ENCODE measurements around the gene GTF2H4. TPM values are rescaled to one million over a fixed set of nuclear protein-coding genes. Genes with fewer than 3 reads are reported as not detected.
"Not testable (repeated sequence)": the region's sequence is repeated elsewhere in the genome, so short reads cannot be mapped to it uniquely, and the experiment has no call there.

The GTF2H4 gene
- 72.6 and 78.5 TPM in 2 replicates for total RNA-seq
- long read RNA-seq, transcript GTF2H4-201 (14 exons, 1,735 nt), result major isoform, 10 of 13 reads
- long read RNA-seq, partial matches to known transcripts, result 0 of 13 reads
- long read RNA-seq, other reads (novel, unspliced or antisense), result 3 of 13 reads

DNA sequence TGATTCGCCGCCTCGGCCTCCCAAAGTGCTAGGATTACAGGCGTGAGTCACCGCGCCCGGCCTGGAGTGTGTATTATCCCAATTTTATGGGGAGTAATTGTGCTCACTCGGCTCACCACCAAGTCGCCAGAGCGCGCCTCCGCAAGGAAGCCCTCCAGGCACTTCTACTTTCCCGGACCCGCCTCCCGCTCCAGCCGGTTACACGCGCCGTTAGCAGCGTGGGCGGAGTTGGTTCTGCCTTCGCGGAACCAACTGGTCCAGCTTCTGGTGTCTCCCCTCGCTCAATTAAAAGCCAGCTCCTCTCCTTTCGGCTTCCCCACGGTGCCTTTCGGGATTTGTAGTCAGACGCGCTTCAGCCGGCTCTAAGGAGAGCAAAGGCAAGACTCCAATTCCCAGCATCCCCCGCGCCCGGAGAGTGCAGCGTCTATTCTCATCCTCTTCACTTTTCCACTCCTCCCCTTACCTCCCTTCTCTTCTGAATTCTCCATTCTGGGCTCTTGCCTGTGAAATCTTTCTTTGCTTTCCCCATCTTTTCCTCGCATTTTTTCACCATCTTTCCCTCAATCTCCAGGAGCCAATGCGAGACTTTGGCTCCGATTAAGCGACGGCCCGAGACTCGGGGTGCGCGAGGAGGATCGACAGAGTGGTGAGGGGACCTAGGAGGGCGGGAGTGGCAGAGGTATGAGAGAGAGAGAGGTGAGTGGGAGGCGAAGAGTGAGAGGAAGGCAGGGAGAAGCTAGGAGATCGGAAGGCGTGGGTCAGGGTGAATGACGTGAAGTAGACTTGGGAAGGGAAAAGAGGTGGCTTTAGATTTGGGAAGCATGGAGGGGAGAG, at the start of gene GTF2H4:
Gene GTF2H4, plus strand, starts transcription at position 450 of the 834 bp plus-strand sequence.
- TF ChIP-seq, protein P1, sequence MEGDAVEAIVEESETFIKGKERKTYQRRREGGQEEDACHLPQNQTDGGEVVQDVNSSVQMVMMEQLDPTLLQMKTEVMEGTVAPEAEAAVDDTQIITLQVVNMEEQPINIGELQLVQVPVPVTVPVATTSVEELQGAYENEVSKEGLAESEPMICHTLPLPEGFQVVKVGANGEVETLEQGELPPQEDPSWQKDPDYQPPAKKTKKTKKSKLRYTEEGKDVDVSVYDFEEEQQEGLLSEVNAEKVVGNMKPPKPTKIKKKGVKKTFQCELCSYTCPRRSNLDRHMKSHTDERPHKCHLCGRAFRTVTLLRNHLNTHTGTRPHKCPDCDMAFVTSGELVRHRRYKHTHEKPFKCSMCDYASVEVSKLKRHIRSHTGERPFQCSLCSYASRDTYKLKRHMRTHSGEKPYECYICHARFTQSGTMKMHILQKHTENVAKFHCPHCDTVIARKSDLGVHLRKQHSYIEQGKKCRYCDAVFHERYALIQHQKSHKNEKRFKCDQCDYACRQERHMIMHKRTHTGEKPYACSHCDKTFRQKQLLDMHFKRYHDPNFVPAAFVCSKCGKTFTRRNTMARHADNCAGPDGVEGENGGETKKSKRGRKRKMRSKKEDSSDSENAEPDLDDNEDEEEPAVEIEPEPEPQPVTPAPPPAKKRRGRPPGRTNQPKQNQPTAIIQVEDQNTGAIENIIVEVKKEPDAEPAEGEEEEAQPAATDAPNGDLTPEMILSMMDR (conservative IDR thresholded peaks at IDR 0.05), result no peak
- Mint-ChIP-seq H3K27me3 (ENCODE audit: low read depth) (no peaks in the 10 kb centered on the region), H3K4me3 (peak within 1 kb of the TSS; percentile 100), H3K4me1 (peaks cover 21% of the 10 kb centered on the region), H3K36me3 (ENCODE audit: low read depth) (peaks cover 5% of the 10 kb centered on the region), H3K27ac (ENCODE audit: unreplicated experiment) (peak within 1 kb of the TSS; percentile 96), H3K9me3 (no peaks in the 10 kb centered on the region)
- DNase-seq (ENCODE audit: low read depth, low spot score), result peak; percentile 87

DNA sequence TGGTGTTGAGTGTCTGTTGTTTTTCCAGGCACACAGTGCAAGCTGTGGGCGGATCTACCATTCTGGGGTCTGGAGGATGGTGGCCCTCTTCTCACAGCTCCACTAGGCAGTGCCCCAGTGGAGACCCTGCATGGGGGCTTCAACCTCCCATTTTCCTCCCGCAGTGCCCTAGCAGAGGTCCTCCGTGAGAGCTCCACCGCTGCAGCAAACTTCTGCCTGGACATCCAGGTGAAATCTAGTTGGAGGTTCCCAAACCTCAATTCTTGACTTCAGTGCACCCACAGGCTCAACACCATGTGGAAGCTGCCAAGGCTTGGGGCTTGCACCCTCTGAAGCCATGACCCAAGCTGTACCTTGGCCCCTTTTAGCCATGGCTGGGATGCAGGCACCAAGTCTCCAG, 48.3 kb upstream of the GTF2H4 start:
- not testable (repeated sequence) for H3K9me3 Mint-ChIP-seq; H3K36me3 Mint-ChIP-seq (ENCODE audit: low read depth); H3K27me3 Mint-ChIP-seq (ENCODE audit: low read depth); H3K27ac Mint-ChIP-seq (ENCODE audit: unreplicated experiment); H3K4me3 Mint-ChIP-seq; DNase-seq (ENCODE audit: low read depth, low spot score)
- H3K4me1 Mint-ChIP-seq, result peaks cover 21% of the 10 kb centered on the region

DNA sequence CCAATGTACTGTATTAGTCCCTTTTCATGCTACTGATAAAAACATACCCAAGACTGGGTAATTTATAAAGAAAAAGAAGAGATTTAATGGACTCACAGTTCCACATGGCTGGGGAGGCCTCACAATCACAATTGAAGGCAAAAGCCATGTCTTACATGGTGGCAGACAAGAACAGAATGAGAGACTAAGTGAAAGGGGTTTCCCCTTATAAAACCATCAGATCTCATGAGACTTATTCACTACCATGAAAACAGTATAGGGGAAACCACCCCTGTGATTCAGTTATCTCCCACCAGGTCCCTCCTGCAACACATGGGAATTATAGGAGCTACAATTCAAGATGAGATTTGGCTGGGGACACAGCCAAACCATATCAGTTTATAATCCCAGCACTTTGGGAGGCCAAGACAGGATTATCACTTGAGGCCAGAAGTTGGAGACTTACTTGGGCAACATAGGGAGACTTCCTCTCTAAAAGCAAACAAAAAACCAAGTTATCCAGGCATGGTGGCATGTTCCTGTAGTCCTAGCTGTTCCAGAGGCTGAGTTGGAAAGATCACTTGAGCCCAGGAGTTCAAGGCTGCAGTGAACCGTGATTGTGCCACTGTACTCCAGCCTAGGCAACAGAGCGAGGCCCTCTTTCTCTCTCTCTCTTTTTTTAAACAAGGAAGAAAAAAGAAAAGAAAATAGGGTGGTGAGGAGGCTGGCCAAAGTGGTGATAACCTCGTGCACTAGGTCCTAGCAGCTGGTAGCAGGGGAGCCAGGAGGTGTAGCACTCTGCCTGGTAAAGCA, 46.6 kb upstream of the GTF2H4 start:
- peaks cover 3% of the 10 kb centered on the region for H3K36me3 Mint-ChIP-seq (ENCODE audit: low read depth)
- no peak overlapping the region for H3K27ac Mint-ChIP-seq (ENCODE audit: unreplicated experiment)

DNA sequence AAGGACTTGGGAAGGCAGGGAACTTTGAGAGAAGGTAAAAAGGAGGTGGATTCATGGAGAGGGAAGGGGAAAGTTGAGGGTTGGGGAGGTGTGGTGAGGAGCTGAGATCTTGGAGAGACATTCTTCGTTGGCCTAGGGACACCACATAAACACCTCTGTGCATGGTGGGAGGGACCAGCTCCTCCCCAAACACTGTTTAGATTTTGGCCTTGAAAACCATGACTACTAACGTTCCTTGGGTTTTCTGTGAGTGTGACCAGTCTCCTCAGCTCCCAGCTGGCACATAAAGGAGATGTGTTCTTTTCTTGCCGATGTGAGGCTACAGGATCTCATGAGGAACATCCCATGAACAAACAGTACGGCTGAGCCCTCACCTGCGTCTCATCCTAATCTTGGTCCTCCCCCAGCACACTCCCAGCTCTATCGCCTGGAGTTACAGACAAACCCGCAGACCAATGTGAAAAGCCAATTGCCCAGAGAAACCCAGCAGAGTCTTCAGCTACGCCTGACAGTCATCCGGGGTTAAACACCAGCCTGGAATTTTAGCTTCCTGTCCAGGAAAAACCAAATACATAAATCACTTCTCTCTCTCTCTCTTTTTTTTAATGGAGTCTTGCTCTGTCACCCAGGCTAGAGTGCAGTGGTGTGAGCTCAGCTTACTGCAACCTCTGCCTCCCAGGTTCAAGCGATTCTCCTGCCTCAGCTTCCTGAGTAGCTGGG, 45.7 kb upstream of the GTF2H4 start:
- Mint-ChIP-seq H3K4me1 (peaks cover 12% of the 10 kb centered on the region), H3K27ac (ENCODE audit: unreplicated experiment) (peak overlapping the region; percentile 57), H3K27me3 (ENCODE audit: low read depth) (no peaks in the 10 kb centered on the region), H3K9me3 (peaks cover 3% of the 10 kb centered on the region), H3K36me3 (ENCODE audit: low read depth) (peaks cover 3% of the 10 kb centered on the region), H3K4me3 (no peak overlapping the region)
- no peak for DNase-seq (ENCODE audit: low read depth, low spot score)
- TF ChIP-seq, protein P1 (conservative IDR thresholded peaks at IDR 0.05), result no peak

More for the DNA sequence above, 46.6 kb upstream of the GTF2H4 start:
- H3K9me3 Mint-ChIP-seq, result peaks cover 3% of the 10 kb centered on the region
- DNase-seq (ENCODE audit: low read depth, low spot score), result no peak
- no peak overlapping the region for H3K4me3 Mint-ChIP-seq
- no peaks in the 10 kb centered on the region for H3K27me3 Mint-ChIP-seq (ENCODE audit: low read depth)
- TF ChIP-seq, protein P1 (conservative IDR thresholded peaks at IDR 0.05), result no peak
- H3K4me1 Mint-ChIP-seq, result peaks cover 20% of the 10 kb centered on the region

DNA sequence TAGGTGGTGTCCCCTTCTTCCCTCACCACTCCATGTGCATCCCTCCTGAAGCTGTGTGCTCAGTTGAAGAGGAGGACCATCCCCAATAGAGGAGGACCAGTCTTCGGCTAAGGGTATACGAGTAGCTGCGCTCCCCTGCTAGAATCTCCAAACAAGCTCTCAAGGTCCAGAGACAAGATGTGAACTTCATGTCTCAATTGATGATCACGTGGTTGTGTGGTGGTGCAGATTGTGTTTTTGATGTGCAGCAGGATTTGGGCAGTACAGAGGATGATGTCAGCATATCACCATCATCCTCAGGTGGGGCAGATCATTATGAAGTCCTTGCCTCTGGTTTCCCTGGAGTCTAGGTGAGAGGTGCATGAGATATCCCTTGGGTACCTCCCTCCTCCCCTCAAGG, 43.7 kb upstream of the GTF2H4 start:
- Mint-ChIP-seq H3K4me1 (no peaks in the 10 kb centered on the region), H3K27me3 (ENCODE audit: low read depth) (no peaks in the 10 kb centered on the region), H3K4me3 (no peak overlapping the region), H3K36me3 (ENCODE audit: low read depth) (peaks cover 11% of the 10 kb centered on the region), H3K27ac (ENCODE audit: unreplicated experiment) (no peak overlapping the region), H3K9me3 (peaks cover 12% of the 10 kb centered on the region)
- no peak for DNase-seq (ENCODE audit: low read depth, low spot score)
- TF ChIP-seq, protein P1 (conservative IDR thresholded peaks at IDR 0.05), result no peak

DNA sequence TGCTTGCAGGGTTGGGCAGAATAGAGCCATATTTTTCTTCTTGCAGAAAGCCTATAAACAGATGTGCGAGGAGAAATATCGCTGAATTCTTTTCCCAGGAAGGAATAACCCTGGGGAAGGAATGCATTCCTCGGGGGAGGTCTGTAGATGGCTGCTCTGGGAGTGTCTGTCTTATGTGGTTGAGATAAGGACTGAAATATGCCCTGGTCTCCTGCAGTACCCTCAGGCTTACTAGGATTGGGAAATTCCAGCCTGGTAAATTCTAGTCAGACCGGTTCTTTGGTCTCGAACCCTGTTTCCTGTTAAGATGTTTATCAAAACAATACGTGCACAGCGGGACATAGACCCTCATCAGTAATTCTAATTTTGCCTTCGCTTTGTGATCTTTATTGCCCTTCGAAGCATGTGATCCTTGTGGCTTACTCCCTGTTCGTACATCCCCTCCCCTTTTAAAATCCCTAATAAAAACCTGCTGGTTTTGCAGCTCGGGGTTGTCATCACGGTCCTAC, 38.7 kb upstream of the GTF2H4 start:
- DNase-seq (ENCODE audit: low read depth, low spot score); H3K4me3 Mint-ChIP-seq; H3K4me1 Mint-ChIP-seq; H3K27ac Mint-ChIP-seq (ENCODE audit: unreplicated experiment); H3K27me3 Mint-ChIP-seq (ENCODE audit: low read depth): not testable (repeated sequence)
- Mint-ChIP-seq H3K9me3 (peaks cover 29% of the 10 kb centered on the region), H3K36me3 (ENCODE audit: low read depth) (peaks cover 24% of the 10 kb centered on the region)

Measured in neural crest cell (in vitro differentiated cells).